ENCODE data around the gene TMED8. TPM values are rescaled to one million over a fixed set of nuclear protein-coding genes. Genes with fewer than 3 reads are reported as not detected.
"Not testable (repeated sequence)": the region's sequence is repeated elsewhere in the genome, so short reads cannot be mapped to it uniquely, and the experiment has no call there.

TMED8 gene
- total RNA-seq, 2 donors from 2014 or later, result 13.2 to 16.0 TPM

DNA sequence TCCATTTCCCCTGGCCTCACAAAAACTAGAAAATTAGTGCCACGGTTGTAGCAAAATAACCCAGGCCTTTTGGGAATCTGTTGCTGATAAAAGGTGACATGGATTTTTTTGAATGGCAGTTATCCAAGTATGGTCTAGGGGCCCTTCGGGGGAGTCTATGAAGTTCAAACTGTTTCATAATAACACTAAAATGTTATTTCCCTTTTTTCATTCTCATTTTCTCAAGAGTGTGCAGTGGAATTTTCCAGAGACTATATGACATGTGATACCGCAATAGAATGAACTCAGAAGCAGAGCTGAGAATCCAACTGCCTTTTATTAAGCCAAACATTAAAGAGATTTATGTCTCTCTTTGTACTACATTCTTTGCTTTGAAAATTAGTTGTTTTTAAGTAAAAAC is 29.1 kb downstream of the TMED8 start:
- Mint-ChIP-seq H3K36me3 (ENCODE audit: low read depth) (peaks cover 3% of the 10 kb centered on the region), H3K27me3 (no peaks in the 10 kb centered on the region), H3K4me1 (peaks cover 8% of the 10 kb centered on the region), H3K4me3 (no peak overlapping the region), H3K27ac (no peak overlapping the region)
- no peak for DNase-seq
- H3K9me3 ChIP-seq (ENCODE audit: control insufficient read depth, low read length, poor library complexity, severe bottlenecking), result no peaks in the 10 kb centered on the region
- no peak for ATAC-seq

DNA sequence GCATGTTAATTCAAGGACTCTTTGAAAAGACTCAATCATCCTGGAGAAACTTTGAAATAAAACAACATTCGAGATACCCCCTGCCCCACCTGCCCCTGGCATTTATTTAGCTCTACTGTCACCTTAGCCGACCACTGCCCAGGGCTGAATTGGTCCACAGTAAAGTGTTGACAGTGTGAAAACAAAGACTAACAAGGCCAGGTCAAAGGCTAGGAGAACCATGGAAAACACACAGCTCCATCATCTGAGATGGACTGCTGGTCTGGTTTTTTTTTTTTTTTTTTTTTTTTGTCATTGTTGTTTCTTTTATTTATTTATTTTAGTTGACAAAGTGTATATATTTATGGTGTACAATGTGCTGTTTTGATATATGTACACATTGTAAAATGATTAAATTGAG is 30.4 kb downstream of the TMED8 start:
- H3K4me3 Mint-ChIP-seq, result no peak overlapping the region
- DNase-seq (no peak), ATAC-seq (no peak)
- peaks cover 3% of the 10 kb centered on the region for H3K36me3 Mint-ChIP-seq (ENCODE audit: low read depth)
- H3K27ac Mint-ChIP-seq, result no peak overlapping the region
- H3K9me3 ChIP-seq (ENCODE audit: control insufficient read depth, low read length, poor library complexity, severe bottlenecking), result no peaks in the 10 kb centered on the region
- peaks cover 8% of the 10 kb centered on the region for H3K4me1 Mint-ChIP-seq
- H3K27me3 Mint-ChIP-seq, result no peaks in the 10 kb centered on the region

DNA sequence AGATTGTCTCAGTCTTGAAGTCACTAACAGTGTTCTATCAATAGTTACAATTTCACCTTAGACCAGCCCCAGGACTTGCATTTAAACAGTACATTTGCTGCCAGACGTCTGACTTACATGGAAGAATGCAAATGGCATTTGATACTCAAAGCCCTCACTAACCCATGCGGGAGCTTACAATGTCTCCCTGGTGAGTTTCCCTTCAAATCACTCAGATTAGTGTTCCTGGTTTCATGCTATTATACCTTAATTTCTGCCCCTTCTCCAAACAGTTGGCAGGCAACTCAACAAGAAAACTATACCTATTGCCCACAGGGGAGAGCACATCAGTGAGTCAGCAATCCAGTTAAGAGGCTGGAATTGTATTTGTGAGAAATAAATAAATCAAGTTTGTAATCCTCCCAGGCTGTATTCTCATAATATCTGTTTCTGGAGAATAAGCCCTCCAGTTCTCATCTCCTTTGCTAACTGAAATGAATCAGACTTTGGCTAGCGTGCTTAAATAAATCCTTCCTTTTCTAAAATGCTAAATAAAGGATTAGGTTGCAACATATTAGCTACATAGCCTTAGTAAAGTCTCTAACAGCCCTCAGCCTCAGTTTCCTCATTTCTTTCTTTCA is 32.4 kb downstream of the TMED8 start:
- H3K27me3 Mint-ChIP-seq, result no peaks in the 10 kb centered on the region

DNA sequence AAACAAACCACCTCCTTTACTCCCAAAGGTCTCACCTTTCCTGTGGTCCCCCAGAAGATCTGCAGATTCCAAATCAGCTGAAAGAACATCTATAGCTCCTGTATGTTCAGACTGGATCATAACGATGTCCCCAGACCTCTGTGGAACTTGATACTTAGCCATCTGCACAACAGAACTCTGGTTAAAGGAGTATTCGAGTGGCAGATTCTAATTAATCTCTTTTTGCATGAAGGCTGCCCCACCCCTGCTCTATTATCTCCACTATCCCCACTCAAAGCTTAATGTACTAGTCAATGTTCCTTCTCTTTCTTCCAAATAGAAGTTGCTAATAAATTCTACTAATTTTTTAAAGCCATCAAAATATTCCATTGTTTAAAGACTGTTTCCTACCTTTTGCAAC is 33.2 kb downstream of the TMED8 start:
- no peaks in the 10 kb centered on the region for H3K9me3 ChIP-seq (ENCODE audit: control insufficient read depth, low read length, poor library complexity, severe bottlenecking)
- ATAC-seq (no peak), DNase-seq (no peak)
- Mint-ChIP-seq H3K36me3 (ENCODE audit: low read depth) (peaks cover 3% of the 10 kb centered on the region), H3K27me3 (no peaks in the 10 kb centered on the region), H3K4me3 (no peak overlapping the region), H3K27ac (peak overlapping the region; percentile 41), H3K4me1 (peaks cover 6% of the 10 kb centered on the region)

More for the DNA sequence above, 32.4 kb downstream of the TMED8 start:
- H3K36me3 Mint-ChIP-seq (ENCODE audit: low read depth), result peaks cover 3% of the 10 kb centered on the region
- DNase-seq, result no peak
- no peak for ATAC-seq
- peak overlapping the region; percentile 41 for H3K27ac Mint-ChIP-seq
- H3K9me3 ChIP-seq (ENCODE audit: control insufficient read depth, low read length, poor library complexity, severe bottlenecking), result no peaks in the 10 kb centered on the region
- no peak overlapping the region for H3K4me3 Mint-ChIP-seq
- peaks cover 6% of the 10 kb centered on the region for H3K4me1 Mint-ChIP-seq

DNA sequence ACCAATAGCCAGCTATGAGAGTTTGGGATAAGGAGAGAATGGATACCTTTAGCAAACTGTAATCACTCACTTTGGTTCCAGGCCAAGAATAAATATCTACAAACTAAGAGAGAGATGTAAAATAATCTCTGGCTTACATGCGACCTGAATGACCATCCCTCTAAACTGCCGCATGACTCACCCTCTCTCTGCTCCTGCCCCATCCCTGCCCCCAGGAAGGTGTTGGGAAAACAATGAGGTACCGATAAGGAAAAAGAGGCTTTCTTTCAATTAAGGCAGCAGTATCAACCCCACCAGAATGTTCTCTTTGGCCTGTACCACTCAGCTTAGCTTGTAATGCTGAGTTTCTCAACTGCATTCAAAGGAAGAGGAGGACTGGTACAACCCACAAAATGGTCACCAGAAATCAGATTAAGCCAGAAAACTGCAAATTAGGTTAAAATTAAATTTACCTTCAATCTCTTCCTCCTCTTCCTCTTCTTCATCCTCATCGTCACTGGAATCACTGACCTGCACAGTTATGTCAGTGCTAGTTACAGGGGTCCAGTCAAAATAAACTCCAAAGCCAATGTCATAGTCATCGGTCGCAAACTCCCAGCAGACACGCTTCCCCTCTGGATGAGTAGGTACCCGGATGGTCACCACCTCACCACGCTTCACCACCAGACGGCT is 34.0 kb downstream of the TMED8 start:
- Mint-ChIP-seq H3K27me3 (no peaks in the 10 kb centered on the region), H3K36me3 (ENCODE audit: low read depth) (peaks cover 3% of the 10 kb centered on the region), H3K4me3 (no peak overlapping the region), H3K4me1 (peaks cover 6% of the 10 kb centered on the region), H3K27ac (peak overlapping the region; percentile 41)
- DNase-seq (no peak), ATAC-seq (no peak)
- H3K9me3 ChIP-seq (ENCODE audit: control insufficient read depth, low read length, poor library complexity, severe bottlenecking), result no peaks in the 10 kb centered on the region

DNA sequence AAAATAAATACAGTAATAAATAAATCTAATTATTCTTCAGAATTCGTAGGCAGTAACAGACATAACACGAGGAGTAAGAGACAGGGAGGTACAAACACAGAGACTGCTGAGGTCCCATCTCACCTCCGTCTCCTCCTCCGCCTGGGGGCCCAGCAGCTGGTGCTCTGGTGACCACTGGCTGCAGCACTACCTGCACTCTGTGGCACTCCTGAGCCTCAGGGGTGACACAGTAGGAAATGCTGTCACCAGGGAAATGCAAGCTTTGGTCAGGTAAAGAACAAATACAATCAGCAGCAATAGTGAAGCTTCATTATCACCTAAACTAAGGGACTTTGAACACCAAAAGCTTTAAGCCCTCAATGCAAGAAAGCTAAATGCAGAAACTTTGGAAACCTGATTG is 36.5 kb downstream of the TMED8 start:
- ATAC-seq (no peak), DNase-seq (no peak)
- peaks cover 6% of the 10 kb centered on the region for H3K4me1 Mint-ChIP-seq
- no peaks in the 10 kb centered on the region for H3K27me3 Mint-ChIP-seq
- H3K9me3 ChIP-seq (ENCODE audit: control insufficient read depth, low read length, poor library complexity, severe bottlenecking), result no peaks in the 10 kb centered on the region
- no peak overlapping the region for H3K27ac Mint-ChIP-seq
- H3K36me3 Mint-ChIP-seq (ENCODE audit: low read depth), result peaks cover 3% of the 10 kb centered on the region
- no peak overlapping the region for H3K4me3 Mint-ChIP-seq

DNA sequence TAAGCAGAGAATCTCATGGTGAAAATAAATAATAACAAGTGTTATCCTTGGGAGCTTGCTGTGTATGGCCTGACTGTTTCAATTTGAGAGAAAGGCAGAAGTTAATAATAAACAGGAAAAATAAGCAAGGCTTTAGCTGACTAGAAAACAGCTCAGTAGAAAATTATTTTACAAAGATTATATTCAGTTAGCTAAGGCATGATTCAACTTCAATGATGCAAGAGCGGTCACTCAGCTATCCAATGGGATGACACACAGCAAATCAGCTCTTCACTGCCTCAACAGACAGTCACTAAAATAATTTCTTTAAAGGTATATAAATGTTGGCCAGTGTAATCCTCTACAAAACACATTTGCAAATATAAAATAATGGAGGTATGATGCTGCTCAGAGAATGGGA is 37.5 kb downstream of the TMED8 start:
- Mint-ChIP-seq H3K4me1 (peaks cover 6% of the 10 kb centered on the region), H3K27me3 (no peaks in the 10 kb centered on the region), H3K4me3 (no peak overlapping the region), H3K27ac (no peak overlapping the region), H3K36me3 (ENCODE audit: low read depth) (peaks cover 3% of the 10 kb centered on the region)
- ATAC-seq, result no peak
- no peaks in the 10 kb centered on the region for H3K9me3 ChIP-seq (ENCODE audit: control insufficient read depth, low read length, poor library complexity, severe bottlenecking)
- no peak for DNase-seq

DNA sequence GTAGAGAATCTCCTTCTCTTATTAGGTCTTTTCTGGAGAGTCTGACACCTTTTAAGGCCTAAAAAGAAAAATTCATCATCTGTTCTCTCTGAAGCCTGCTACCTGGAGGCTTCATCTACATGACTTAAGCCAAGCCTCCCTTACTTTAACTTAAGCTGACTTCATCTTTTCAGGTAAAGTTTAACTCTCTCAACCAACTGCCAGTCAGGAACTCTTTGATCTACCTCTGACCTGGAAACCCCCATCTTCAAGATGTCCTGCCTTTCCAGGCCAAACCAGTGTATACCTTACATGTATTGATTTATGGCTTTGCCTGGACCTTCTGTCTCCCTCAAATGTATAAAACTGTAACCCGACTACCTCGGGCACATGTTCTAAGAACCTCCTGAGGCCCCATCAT is 38.6 kb downstream of the TMED8 start:
- H3K36me3 Mint-ChIP-seq (ENCODE audit: low read depth), result no peaks in the 10 kb centered on the region
- no peak for DNase-seq
- no peaks in the 10 kb centered on the region for H3K27me3 Mint-ChIP-seq
- H3K4me1 Mint-ChIP-seq, result no peaks in the 10 kb centered on the region
- no peak overlapping the region for H3K27ac Mint-ChIP-seq
- H3K4me3 Mint-ChIP-seq, result no peak overlapping the region
- no peak for ATAC-seq
- H3K9me3 ChIP-seq (ENCODE audit: control insufficient read depth, low read length, poor library complexity, severe bottlenecking), result no peaks in the 10 kb centered on the region

DNA sequence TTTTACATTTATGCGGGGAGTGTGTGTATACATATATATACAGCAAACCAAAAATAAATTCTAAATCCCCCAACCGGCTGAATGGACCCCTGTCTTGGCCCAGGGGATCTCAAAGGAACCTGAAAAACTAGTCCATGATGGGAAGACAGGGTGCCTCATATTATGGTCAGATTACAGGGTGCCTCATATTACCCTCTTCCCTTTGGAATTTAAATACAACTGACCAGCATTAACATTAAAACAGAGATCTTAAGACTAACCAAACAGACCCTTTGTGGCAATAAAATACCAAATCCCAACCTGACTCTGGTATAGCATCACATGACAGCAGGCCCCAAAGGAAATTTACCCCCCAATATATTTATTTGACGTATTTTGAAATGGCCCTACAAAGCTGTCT is 39.0 kb downstream of the TMED8 start:
- H3K36me3 Mint-ChIP-seq (ENCODE audit: low read depth), result no peaks in the 10 kb centered on the region

DNA sequence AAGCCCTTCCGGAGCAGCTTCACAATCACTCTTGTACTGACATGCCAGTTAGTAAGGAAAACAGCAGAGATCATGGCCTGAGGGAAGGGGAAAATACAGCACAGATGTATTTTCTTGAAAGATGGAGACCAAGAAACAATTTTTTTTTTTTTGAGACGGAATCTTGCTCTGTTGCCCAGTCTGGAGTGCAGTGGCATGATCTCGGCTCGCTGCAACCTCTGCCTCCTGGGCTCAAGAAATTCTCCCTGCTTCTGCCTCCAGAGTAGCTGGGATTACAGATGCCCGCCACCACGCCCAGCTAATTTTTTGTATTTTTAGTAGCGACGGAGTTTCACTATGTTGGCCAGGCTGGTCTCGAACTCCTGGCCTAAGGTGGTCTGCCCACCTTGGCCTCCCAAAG is 39.6 kb downstream of the TMED8 start:
- not testable (repeated sequence) for H3K36me3 Mint-ChIP-seq (ENCODE audit: low read depth); H3K27me3 Mint-ChIP-seq; H3K4me1 Mint-ChIP-seq; H3K4me3 Mint-ChIP-seq; ATAC-seq; H3K27ac Mint-ChIP-seq; H3K9me3 ChIP-seq (ENCODE audit: control insufficient read depth, low read length, poor library complexity, severe bottlenecking); DNase-seq

More for the DNA sequence above, 39.0 kb downstream of the TMED8 start:
- no peak overlapping the region for H3K27ac Mint-ChIP-seq
- no peak overlapping the region for H3K4me3 Mint-ChIP-seq
- no peaks in the 10 kb centered on the region for H3K4me1 Mint-ChIP-seq
- DNase-seq (no peak), ATAC-seq (no peak)
- no peaks in the 10 kb centered on the region for H3K9me3 ChIP-seq (ENCODE audit: control insufficient read depth, low read length, poor library complexity, severe bottlenecking)
- H3K27me3 Mint-ChIP-seq, result no peaks in the 10 kb centered on the region

DNA sequence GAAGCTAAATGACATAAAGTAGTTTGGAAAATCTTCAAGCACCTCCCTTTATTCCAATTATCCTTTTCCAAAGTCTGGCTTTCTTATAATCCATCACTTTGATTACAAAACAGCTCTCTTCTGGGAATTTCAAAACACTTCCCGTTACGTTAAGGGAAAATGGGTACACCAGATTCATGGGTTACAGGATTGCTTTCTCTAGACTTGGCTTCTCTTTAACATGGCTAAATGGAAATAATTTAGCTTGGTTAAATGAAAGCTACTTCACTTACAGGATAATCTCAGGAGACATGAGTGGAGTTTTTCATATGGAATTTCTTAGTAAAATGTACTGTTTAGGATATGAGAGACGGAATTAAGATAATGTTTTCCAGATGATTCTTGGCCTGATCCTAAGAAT is 41.3 kb downstream of the TMED8 start:
- no peaks in the 10 kb centered on the region for H3K36me3 Mint-ChIP-seq (ENCODE audit: low read depth)
- no peaks in the 10 kb centered on the region for H3K27me3 Mint-ChIP-seq
- no peaks in the 10 kb centered on the region for H3K4me1 Mint-ChIP-seq
- no peak overlapping the region for H3K27ac Mint-ChIP-seq
- DNase-seq, result no peak
- ATAC-seq, result no peak
- no peaks in the 10 kb centered on the region for H3K9me3 ChIP-seq (ENCODE audit: control insufficient read depth, low read length, poor library complexity, severe bottlenecking)
- no peak overlapping the region for H3K4me3 Mint-ChIP-seq

DNA sequence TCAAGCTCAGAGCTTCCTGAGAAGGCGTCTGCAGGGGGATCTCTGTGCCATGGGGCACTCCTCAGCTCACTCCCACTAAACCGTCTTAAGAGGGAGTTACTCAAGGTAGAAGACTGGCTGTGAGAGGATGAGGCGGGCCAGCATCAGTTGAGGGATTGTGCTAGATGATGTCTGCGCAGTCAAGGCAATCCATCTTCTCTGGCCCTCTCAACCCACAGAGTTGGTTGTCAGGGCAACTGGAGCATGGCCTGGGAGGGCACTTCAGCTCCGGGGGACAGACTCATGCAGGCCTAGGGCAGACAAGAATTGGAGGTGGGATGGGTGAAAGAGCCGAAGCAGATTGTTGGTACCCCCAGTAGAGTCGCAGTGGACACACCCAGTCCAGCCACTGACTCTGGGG is 47.0 kb downstream of the TMED8 start:
- H3K27ac Mint-ChIP-seq, result no peak overlapping the region
- peaks cover 4% of the 10 kb centered on the region for H3K4me1 Mint-ChIP-seq
- H3K36me3 Mint-ChIP-seq (ENCODE audit: low read depth), result no peaks in the 10 kb centered on the region
- no peak overlapping the region for H3K4me3 Mint-ChIP-seq
- ATAC-seq (no peak), DNase-seq (no peak)
- no peaks in the 10 kb centered on the region for H3K27me3 Mint-ChIP-seq
- H3K9me3 ChIP-seq (ENCODE audit: control insufficient read depth, low read length, poor library complexity, severe bottlenecking), result no peaks in the 10 kb centered on the region

DNA sequence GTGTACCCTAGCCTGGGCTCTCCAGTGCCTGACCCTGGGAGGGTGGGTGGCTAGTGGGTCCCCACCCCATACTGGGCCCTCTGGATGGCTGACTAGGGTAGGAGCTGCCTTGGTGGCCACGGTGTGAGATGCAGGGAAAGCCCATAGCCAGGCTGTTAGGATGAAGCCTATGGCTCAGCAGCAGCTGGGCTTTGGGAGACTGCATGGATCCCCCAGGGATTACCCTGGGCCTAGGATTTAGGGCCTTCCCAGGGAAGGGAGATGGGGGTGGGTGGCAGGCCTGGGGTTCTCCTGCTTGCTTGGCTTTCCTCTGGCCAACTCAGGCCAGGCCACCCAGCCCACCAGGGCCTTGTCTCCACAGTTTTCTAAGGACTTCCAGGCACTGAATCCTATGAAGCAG is 49.8 kb downstream of the TMED8 start:
- H3K9me3 ChIP-seq (ENCODE audit: control insufficient read depth, low read length, poor library complexity, severe bottlenecking), result no peaks in the 10 kb centered on the region
- no peak overlapping the region for H3K4me3 Mint-ChIP-seq
- no peak overlapping the region for H3K27ac Mint-ChIP-seq
- H3K27me3 Mint-ChIP-seq, result no peaks in the 10 kb centered on the region
- no peaks in the 10 kb centered on the region for H3K36me3 Mint-ChIP-seq (ENCODE audit: low read depth)
- peaks cover 5% of the 10 kb centered on the region for H3K4me1 Mint-ChIP-seq
- DNase-seq, result no peak
- no peak for ATAC-seq

DNA sequence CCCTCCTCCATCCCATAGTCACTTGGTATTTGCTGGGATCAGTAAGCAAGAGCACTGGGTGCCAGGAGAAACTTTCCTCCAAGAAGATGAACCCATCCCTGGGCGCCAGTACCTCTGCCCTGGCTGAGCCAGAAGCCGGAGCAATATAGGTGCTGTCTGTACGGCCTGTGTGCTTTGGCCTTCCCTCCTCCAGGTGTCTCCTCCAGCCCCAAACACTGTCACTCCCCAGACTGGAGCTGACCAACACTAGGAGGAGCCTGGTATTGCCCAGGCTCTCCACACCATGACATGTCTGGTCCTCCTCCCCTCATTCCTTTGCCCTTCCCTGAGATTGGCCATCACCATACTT is 51.2 kb downstream of the TMED8 start:
- Mint-ChIP-seq H3K27me3 (no peaks in the 10 kb centered on the region), H3K4me3 (no peak overlapping the region), H3K36me3 (ENCODE audit: low read depth) (no peaks in the 10 kb centered on the region), H3K27ac (no peak overlapping the region), H3K4me1 (peaks cover 12% of the 10 kb centered on the region)
- DNase-seq (no peak), ATAC-seq (no peak)
- H3K9me3 ChIP-seq (ENCODE audit: control insufficient read depth, low read length, poor library complexity, severe bottlenecking), result no peaks in the 10 kb centered on the region
